HG03378 (cell line): Measurements from ENCODE around the gene RAP1GAP2.
"Not testable (repeated sequence)": the region's sequence is repeated elsewhere in the genome, so short reads cannot be mapped to it uniquely, and the experiment has no call there.

Source experiments
- ATAC-seq: cut with Tn5 transposase; IDR thresholded peaks from one replicate; pipeline ENCODE4 v1.9.1; 2021; ENCODE audit warnings: mild to moderate bottlenecking, moderate library complexity; ENCODE audit not compliant: unreplicated experiment

RAP1GAP2 gene

GRCh38 chr17:2964028-2964356 is 167.8 kb downstream of the RAP1GAP2 start:
- ATAC-seq = no peak

- ATAC-seq = no peak
Measured at GRCh38 chr17:2964370-2964769, 168.1 kb downstream of the RAP1GAP2 start.

GRCh38 chr17:2964831-2965230 is 168.6 kb downstream of the RAP1GAP2 start:
- no peak for ATAC-seq

- no peak for ATAC-seq
Measured at GRCh38 chr17:2965621-2966595, 169.7 kb downstream of the RAP1GAP2 start.

GRCh38 chr17:2967515-2967914 is 171.3 kb downstream of the RAP1GAP2 start:
- ATAC-seq = no peak

GRCh38 chr17:2971851-2972250 is 175.6 kb downstream of the RAP1GAP2 start:
- ATAC-seq = no peak

- ATAC-seq = no peak
Measured at GRCh38 chr17:2972749-2973148, 176.5 kb downstream of the RAP1GAP2 start.

- no peak for ATAC-seq
Measured at GRCh38 chr17:2974347-2974746, 178.1 kb downstream of the RAP1GAP2 start.

- no peak for ATAC-seq
Measured at GRCh38 chr17:2975469-2975958, 179.3 kb downstream of the RAP1GAP2 start.

- no peak for ATAC-seq
Measured at GRCh38 chr17:2977157-2977556, 180.9 kb downstream of the RAP1GAP2 start.

GRCh38 chr17:2978116-2978515 is 181.9 kb downstream of the RAP1GAP2 start:
- no peak for ATAC-seq

GRCh38 chr17:2978991-2979390 is 182.8 kb downstream of the RAP1GAP2 start:
- ATAC-seq = no peak

GRCh38 chr17:2980211-2980903 is 184.1 kb downstream of the RAP1GAP2 start:
- ATAC-seq = no peak

- no peak for ATAC-seq
Measured at GRCh38 chr17:2980904-2981246, 184.6 kb downstream of the RAP1GAP2 start.

- no peak for ATAC-seq
Measured at GRCh38 chr17:2981325-2981724, 185.1 kb downstream of the RAP1GAP2 start.

GRCh38 chr17:2982854-2983253 is 186.6 kb downstream of the RAP1GAP2 start:
- no peak for ATAC-seq

GRCh38 chr17:2983255-2983654 is 187.0 kb downstream of the RAP1GAP2 start:
- ATAC-seq = no peak

GRCh38 chr17:2985318-2985717 is 189.1 kb downstream of the RAP1GAP2 start:
- ATAC-seq = no peak

- no peak for ATAC-seq
Measured at GRCh38 chr17:2986925-2987324, 190.7 kb downstream of the RAP1GAP2 start.

- not testable (repeated sequence) for ATAC-seq
Measured at GRCh38 chr17:2989396-2989795, 193.2 kb downstream of the RAP1GAP2 start.

GRCh38 chr17:2989855-2990254 is 193.6 kb downstream of the RAP1GAP2 start:
- ATAC-seq = no peak

- no peak for ATAC-seq
Measured at GRCh38 chr17:2990396-2990795, 194.2 kb downstream of the RAP1GAP2 start.
